Endothelial cell of umbilical vein (primary cell): Measurements from ENCODE around the gene MVB12B.

ENCODE experiments used
- CTCF ChIP-seq, 2 donors: IDR thresholded peaks; 1 replicate in 1 of 2; 2 replicates in 1 of 2; pipeline ENCODE4 v1.5.1; 2011; ENCODE audit warnings: low read length in 2 of 2, mild to moderate bottlenecking in 2 of 2, moderate library complexity in 2 of 2, control low read depth in 1 of 2, inconsistent platforms in 1 of 2, low read depth in 1 of 2; ENCODE audit not compliant: insufficient read depth in 1 of 2; ENCODE audit errors: extremely low read depth in 1 of 2
- EZH2 ChIP-seq: IDR thresholded peaks from 2 replicates; pipeline ENCODE4 v1.6.1; 2012; ENCODE audit warnings: borderline replicate concordance, low read depth, mild to moderate bottlenecking, moderate library complexity, low read length, inconsistent platforms; ENCODE audit not compliant: severe bottlenecking
- POLR2A ChIP-seq: IDR thresholded peaks from 2 replicates; pipeline ENCODE4 v1.6.1; 2012; ENCODE audit warnings: low read depth, mild to moderate bottlenecking, control low read depth, low read length
- POLR2AphosphoS5 ChIP-seq: IDR thresholded peaks from 2 replicates; pipeline ENCODE4 v1.6.1; 2012; ENCODE audit warnings: low read depth, mild to moderate bottlenecking, control low read depth, low read length, moderate library complexity; ENCODE audit not compliant: insufficient read depth

- no peak for TF ChIP-seq CTCF (IDR thresholded peaks at IDR 0.05; ENCODE audit: extremely low read depth in 1 of 2, insufficient read depth in 1 of 2, low read depth in 1 of 2, low read length in 2 of 2)
- no peak for TF ChIP-seq EZH2
- no peak for TF ChIP-seq POLR2A
- TF ChIP-seq POLR2AphosphoS5, result no peak
These were observed 97.2 kb downstream of the MVB12B start for GRCh38 chr9:126423916-126424185.
